ENCODE results near the gene SYT13.

Gene SYT13

GRCh38 chr11:45215098-45215865 lies 70.9 kb downstream of the SYT13 start:
- no peak for DNase-seq

GRCh38 chr11:45213717-45214116 lies 72.4 kb downstream of the SYT13 start:
- no peak for DNase-seq

GRCh38 chr11:45213316-45213665 lies 72.8 kb downstream of the SYT13 start:
- no peak for DNase-seq

- DNase-seq, result no peak
Observed at GRCh38 chr11:45212566-45213315, 73.4 kb downstream of the SYT13 start.

- no peak for DNase-seq
Observed at GRCh38 chr11:45211732-45212131, 74.4 kb downstream of the SYT13 start.

GRCh38 chr11:45210846-45211245 lies 75.3 kb downstream of the SYT13 start:
- DNase-seq, result no peak

- peak; percentile 18 for DNase-seq
Observed at GRCh38 chr11:45209891-45210699, 76.0 kb downstream of the SYT13 start.

GRCh38 chr11:45209000-45209879 lies 76.9 kb downstream of the SYT13 start:
- DNase-seq, result no peak

- DNase-seq, result no peak
Observed at GRCh38 chr11:45208135-45208534, 78.0 kb downstream of the SYT13 start.

- DNase-seq, result no peak
Observed at GRCh38 chr11:45205978-45206377, 80.2 kb downstream of the SYT13 start.

GRCh38 chr11:45204761-45205160 lies 81.4 kb downstream of the SYT13 start:
- DNase-seq, result no peak

GRCh38 chr11:45193695-45194094 lies 92.4 kb downstream of the SYT13 start:
- no peak for DNase-seq
